H1 (cell line): ENCODE results near the gene SPTBN1. TPM values are rescaled to one million over a fixed set of nuclear protein-coding genes. Genes with fewer than 3 reads are reported as not detected.

ENCODE experiments used
- CTCF ChIA-PET: fragments of 300-600 bp; sonication (Branson Sonifier 250); formaldehyde crosslinking; loops from one replicate; lab custom pipeline; 2021; ENCODE audit not compliant: partially characterized antibody; lab: Charles Lee
- POLR2A ChIA-PET: fragments of 300-600 bp; sonication (Branson Sonifier 250); formaldehyde crosslinking; loops from one replicate; lab custom pipeline; 2021; ENCODE audit warnings: inconsistent platforms; ENCODE audit not compliant: partially characterized antibody; lab: Charles Lee
- DNase-seq, 2 experiments: peaks; one replicate each; pipeline versions ENCODE4 v3.0.0 to v3.0.0-alpha.2; 2010 to 2022; ENCODE audit warnings: low spot score in 2 of 2, low read depth in 1 of 2, mixed read lengths in 1 of 2
- FAIRE-seq: peaks from 2 replicates; lab custom pipeline; 2011; peaks lifted over from hg19 to GRCh38; lab: Jason Lieb, UNC
- H2AFZ ChIP-seq: 2 replicates; pipeline ENCODE4 v1.8.1; 2012; ENCODE audit warnings: low read length, inconsistent platforms
- H2AK5ac ChIP-seq: 2 replicates; pipeline ENCODE4 v1.6.1; 2013; ENCODE audit warnings: low read depth, low read length
- H2BK120ac ChIP-seq: replicated peaks from 2 replicates; pipeline ENCODE3; 2013; ENCODE audit warnings: low read depth, low read length, inconsistent platforms
- H2BK12ac ChIP-seq: 2 replicates; pipeline ENCODE4 v1.6.1; 2013; ENCODE audit warnings: low read depth, low read length
- H2BK15ac ChIP-seq: 2 replicates; pipeline ENCODE4 v1.6.1; 2013; ENCODE audit warnings: low read length
- H2BK20ac ChIP-seq: 2 replicates; pipeline ENCODE4 v1.6.1; 2013; ENCODE audit warnings: low read length
- H2BK5ac ChIP-seq: 2 replicates; pipeline ENCODE4 v1.6.1; 2013; ENCODE audit warnings: low read depth, low read length
- H3K14ac ChIP-seq: 2 replicates; pipeline ENCODE4 v1.6.1; 2013; ENCODE audit warnings: inconsistent platforms; ENCODE audit not compliant: insufficient read length
- H3K18ac ChIP-seq: 2 replicates; pipeline ENCODE4 v1.6.1; 2013; ENCODE audit warnings: low read length; ENCODE audit errors: extremely low read depth
- H3K23ac ChIP-seq: 2 replicates; pipeline ENCODE4 v1.6.1; 2013; ENCODE audit warnings: inconsistent platforms; ENCODE audit not compliant: insufficient read length
- H3K23me2 ChIP-seq: 2 replicates; pipeline ENCODE4 v1.6.1; 2013; ENCODE audit warnings: low read depth, low read length
- H3K27ac ChIP-seq: 2 replicates; pipeline ENCODE4 v1.6.1; 2011; ENCODE audit warnings: low read depth, low read length, inconsistent platforms
- H3K27me3 ChIP-seq, 4 experiments: replicated peaks in 1 of 4; 1 replicate in 1 of 4; 2 replicates in 3 of 4; pipeline versions ENCODE4 v1.6.1 to v1.8.1; 2011 to 2013; ENCODE audit warnings: low read length in 3 of 4, mild to moderate bottlenecking in 3 of 4, inconsistent platforms in 2 of 4, mixed read lengths in 2 of 4, moderate library complexity in 1 of 4; ENCODE audit not compliant: control insufficient read depth in 3 of 4, insufficient read depth in 3 of 4; ENCODE audit errors: extremely low read depth in 1 of 4
- H3K36me3 ChIP-seq, 4 experiments: 2 replicates each; pipeline versions ENCODE4 v1.6.1 to v1.8.1; 2011 to 2013; ENCODE audit warnings: mild to moderate bottlenecking in 4 of 4, low read length in 3 of 4, moderate library complexity in 2 of 4, control low read depth in 1 of 4, inconsistent platforms in 1 of 4; ENCODE audit not compliant: insufficient read depth in 4 of 4, control insufficient read depth in 2 of 4
- H3K4ac ChIP-seq: replicated peaks from 2 replicates; pipeline ENCODE3; 2013; ENCODE audit warnings: low read length, low read depth, mixed read lengths, inconsistent platforms; ENCODE audit not compliant: insufficient read length
- H3K4me1 ChIP-seq, 4 experiments: replicated peaks in 1 of 4; 1 replicate in 1 of 4; 2 replicates in 3 of 4; pipeline versions ENCODE4 v1.6.1 to v1.8.1; 2011 to 2013; ENCODE audit warnings: low read length in 3 of 4, inconsistent platforms in 2 of 4, mixed read lengths in 1 of 4; ENCODE audit not compliant: insufficient read depth in 4 of 4, control insufficient read depth in 3 of 4
- H3K4me2 ChIP-seq, 2 experiments: 2 replicates each; pipeline versions ENCODE4 v1.6.1 to v1.8.1; 2011 to 2013; ENCODE audit warnings: low read depth in 2 of 2, low read length in 2 of 2, control low read depth in 1 of 2, inconsistent platforms in 1 of 2, mild to moderate bottlenecking in 1 of 2; ENCODE audit not compliant: insufficient read depth in 1 of 2
- H3K4me3 ChIP-seq, 4 experiments: fragments of 200-600, 300-600 bp in 1 of 4; sonication (generic), shearing (Covaris generic), sonication (Bioruptor Twin) in 1 of 4; 2 replicates each; pipeline versions ENCODE4 v1.5.1 to v1.8.1; 2011 to 2016; ENCODE audit warnings: low read length in 4 of 4, low read depth in 3 of 4, control low read depth in 2 of 4, inconsistent platforms in 2 of 4, mild to moderate bottlenecking in 2 of 4, mixed read lengths in 1 of 4, moderate library complexity in 1 of 4; ENCODE audit not compliant: insufficient read depth in 2 of 4; ENCODE audit errors: extremely low read depth in 1 of 4
- H3K56ac ChIP-seq: replicated peaks from 2 replicates; pipeline ENCODE3; 2013; ENCODE audit warnings: low read depth, mild to moderate bottlenecking, mixed read lengths, low read length, inconsistent platforms; ENCODE audit not compliant: insufficient read length
- H3K79me1 ChIP-seq: 2 replicates; pipeline ENCODE4 v1.6.1; 2013; ENCODE audit warnings: low read depth, low read length, control low read depth
- H3K79me2 ChIP-seq, 2 experiments: 2 replicates each; pipeline versions ENCODE4 v1.6.1 to v1.8.1; 2012 to 2013; ENCODE audit warnings: low read length in 2 of 2, mild to moderate bottlenecking in 2 of 2, inconsistent platforms in 1 of 2; ENCODE audit not compliant: insufficient read depth in 2 of 2, control insufficient read depth in 1 of 2
- H3K9ac ChIP-seq, 4 experiments: replicated peaks in 1 of 4; 1 replicate in 1 of 4; 2 replicates in 3 of 4; pipeline versions ENCODE4 v1.6.1 to v1.8.1; 2011 to 2013; ENCODE audit warnings: low read depth in 3 of 4, low read length in 3 of 4, control low read depth in 2 of 4, mild to moderate bottlenecking in 2 of 4, moderate library complexity in 2 of 4, inconsistent platforms in 1 of 4; ENCODE audit errors: extremely low read depth in 1 of 4
- H3K9me3 ChIP-seq, 2 experiments: 2 replicates each; pipeline versions ENCODE4 v1.6.1 to v1.8.1; 2012 to 2013; ENCODE audit warnings: mild to moderate bottlenecking in 2 of 2, moderate library complexity in 2 of 2, control low read depth in 1 of 2, inconsistent platforms in 1 of 2, low read depth in 1 of 2, low read length in 1 of 2, mixed read lengths in 1 of 2; ENCODE audit not compliant: insufficient read depth in 2 of 2
- H4K20me1 ChIP-seq, 2 experiments: replicated peaks in 1 of 2; 2 replicates each; pipeline versions ENCODE3 to v1.8.1; 2011 to 2013; ENCODE audit warnings: inconsistent platforms in 2 of 2, low read length in 2 of 2, mild to moderate bottlenecking in 1 of 2; ENCODE audit not compliant: insufficient read depth in 2 of 2, control insufficient read depth in 1 of 2
- H4K5ac ChIP-seq: 2 replicates; pipeline ENCODE4 v1.6.1; 2013; ENCODE audit warnings: low read length, low read depth, mixed read lengths, inconsistent platforms; ENCODE audit not compliant: insufficient read length
- H4K8ac ChIP-seq: 2 replicates; pipeline ENCODE4 v1.8.0; 2013; ENCODE audit warnings: mild to moderate bottlenecking, moderate library complexity, low read length, inconsistent platforms; ENCODE audit not compliant: insufficient read depth; ENCODE audit errors: extremely low read depth
- H4K91ac ChIP-seq: replicated peaks from 2 replicates; pipeline ENCODE3; 2013; ENCODE audit warnings: low read length, mixed read lengths, inconsistent platforms; ENCODE audit not compliant: insufficient read length
- ASH2L ChIP-seq: fragments of 200-600, 300-600 bp; sonication (generic); IDR thresholded peaks from one replicate; pipeline ENCODE4 v1.7.1; 2017; ENCODE audit warnings: low read length
- EP300 ChIP-seq, 2 experiments: IDR thresholded peaks; 1 replicate in 1 of 2; 2 replicates in 1 of 2; pipeline ENCODE4 v1.6.1; 2011 to 2012; ENCODE audit warnings: low read depth in 2 of 2, low read length in 2 of 2, mild to moderate bottlenecking in 2 of 2, borderline replicate concordance in 1 of 2, inconsistent platforms in 1 of 2, moderate library complexity in 1 of 2
- RBBP5 ChIP-seq: IDR thresholded peaks from 2 replicates; pipeline ENCODE4 v1.7.1; 2012; ENCODE audit warnings: low read depth, mild to moderate bottlenecking, inconsistent platforms, low read length, moderate library complexity, borderline replicate concordance
- WGBS, 2 experiments: shearing (Covaris generic) in 1 of 2; methylation state at CpG; one replicate each; pipeline versions ENCODE4 v1.1.6 to v1.1.7; 2013 to 2015; ENCODE audit warnings: low lambda C conversion rate in 2 of 2, mixed read lengths in 2 of 2, inconsistent platforms in 1 of 2, low coverage in 1 of 2, missing lambda C conversion rate in 1 of 2; ENCODE audit not compliant: insufficient replicate concordance in 2 of 2, insufficient coverage in 1 of 2, insufficient read length in 1 of 2; ENCODE audit errors: extremely low coverage in 1 of 2, missing lambda C conversion rate in 1 of 2; 5-methylcytosine and 5-hydroxymethylcytosine counted together
- polyA plus RNA-seq, 7 experiments: library from polyadenylated mRNA; depleted of rRNA in 3 of 7; stranded (reverse) in 5 of 7; unstranded in 2 of 7; fragments of >200 nt in 5 of 7; fragments of 200-250 nt in 2 of 7; gene quantifications; 1 replicate in 5 of 7; 2 replicates in 1 of 7; 4 replicates in 1 of 7; pipeline versions ENCODE4 v1.2.1 to v1.2.3, GENCODE V29; 2011 to 2013; ENCODE audit warnings: missing spikeins in 2 of 7, mixed read lengths in 2 of 7
- total RNA-seq: library from RNA; stranded (reverse); fragmentation: NEBNext Ultra II Directional; extraction: Animal tissue kit (Norgen Biotek cat#: 25700); gene quantifications from 2 replicates; pipeline ENCODE4 v1.2.1, GENCODE V29; 2021
- TF ChIP-seq, protein P1 (sequence below): IDR thresholded peaks from 2 replicates; pipeline ENCODE4 v1.6.1; 2011; ENCODE audit warnings: low read depth, mild to moderate bottlenecking, low read length; ENCODE audit not compliant: insufficient read depth

SPTBN1 gene
- total and polyA plus RNA-seq, 2 of the 8 experiments (the other 6 are each of a cell fraction or from before 2014, with no cell fraction given): 31.8 to 180 TPM

- H3K23me2 ChIP-seq: no peaks in the 10 kb centered on the region
- H2BK15ac ChIP-seq: no peak overlapping the region
- H3K79me2 ChIP-seq: no peaks in the 10 kb centered on the region
- no peak overlapping the region for H3K14ac ChIP-seq
- H3K79me1 ChIP-seq: no peaks in the 10 kb centered on the region
- 78% methylated on average over 4 of the region's 4 CpGs; no CpG with 5 or more reads in 1 of the 2 experiments for WGBS, 2 experiments
- no peak overlapping the region for H4K8ac ChIP-seq
- no peak overlapping the region for H2BK20ac ChIP-seq
- H3K18ac ChIP-seq: no peak overlapping the region
- no peak overlapping the region for H2BK12ac ChIP-seq
- no peaks in the 10 kb centered on the region for H3K36me3 ChIP-seq
- H4K5ac ChIP-seq: no peak overlapping the region
- no peak overlapping the region for H2AK5ac ChIP-seq
- H3K27ac ChIP-seq: no peak overlapping the region
- no peak overlapping the region for H4K91ac ChIP-seq
- H2AFZ ChIP-seq: no peak overlapping the region
- no peak overlapping the region for H2BK120ac ChIP-seq
- H3K23ac ChIP-seq: no peak overlapping the region
- FAIRE-seq: no peak
- no peak overlapping the region for H3K4me3 ChIP-seq
- H3K4ac ChIP-seq: no peak overlapping the region
- H3K4me1 ChIP-seq: no peaks in the 10 kb centered on the region
- no peak overlapping the region for H3K9ac ChIP-seq
- no peaks in the 10 kb centered on the region for H3K27me3 ChIP-seq
- POLR2A ChIA-PET: interaction anchor here (0.6 kb wide), 1 partner anchor 396 kb away, joined by 3 read pairs; no protein-coding TSS in a partner anchor
- DNase-seq: no peak
- CTCF ChIA-PET: interaction anchor here (1.7 to 2.6 kb wide), 3 partner anchors 19 to 22 kb away, joined by 7 to 11 read pairs (median 7); no protein-coding TSS in a partner anchor
- H4K20me1 ChIP-seq: no peaks in the 10 kb centered on the region
- H3K9me3 ChIP-seq: no peaks in the 10 kb centered on the region
- no peak overlapping the region for H3K56ac ChIP-seq
- H3K4me2 ChIP-seq: no peak overlapping the region
- no peak overlapping the region for H2BK5ac ChIP-seq
- no peak for TF ChIP-seq ASH2L
- TF ChIP-seq RBBP5: no peak
- TF ChIP-seq, protein P1, sequence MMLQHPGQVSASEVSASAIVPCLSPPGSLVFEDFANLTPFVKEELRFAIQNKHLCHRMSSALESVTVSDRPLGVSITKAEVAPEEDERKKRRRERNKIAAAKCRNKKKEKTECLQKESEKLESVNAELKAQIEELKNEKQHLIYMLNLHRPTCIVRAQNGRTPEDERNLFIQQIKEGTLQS: no peak
- TF ChIP-seq EP300 (IDR thresholded peaks at IDR 0.05; ENCODE audit: borderline replicate concordance in 1 of 2, low read depth in 2 of 2, low read length in 2 of 2): no peak
These were observed 229.2 kb downstream of the SPTBN1 start for GRCh38 chr2:54685263-54685775.
